Progenitor cell of endocrine pancreas (in vitro differentiated cells): ENCODE data around the gene ZNF726. TPM values are rescaled to one million over a fixed set of nuclear protein-coding genes. Genes with fewer than 3 reads are reported as not detected.
"Not testable (repeated sequence)": the region's sequence is repeated elsewhere in the genome, so short reads cannot be mapped to it uniquely, and the experiment has no call there.

ENCODE experiments used
- DNase-seq: peaks from one replicate; pipeline ENCODE4 v3.0.0; 2021; ENCODE audit warnings: low spot score; ENCODE audit not compliant: unreplicated experiment
- H3K27ac Mint-ChIP-seq: 2 replicates; pipeline ENCODE4 v1.8.0; 2021; ENCODE audit warnings: mild to moderate bottlenecking, moderate library complexity, mixed read lengths
- H3K27me3 Mint-ChIP-seq: 2 replicates; pipeline ENCODE4 v1.8.0; 2021; ENCODE audit warnings: mixed read lengths
- H3K36me3 Mint-ChIP-seq: 2 replicates; pipeline ENCODE4 v1.8.0; 2022; ENCODE audit warnings: mixed read lengths; ENCODE audit not compliant: insufficient read depth
- H3K4me1 Mint-ChIP-seq: 2 replicates; pipeline ENCODE4 v1.8.0; 2021; ENCODE audit warnings: low read depth, mixed read lengths
- H3K4me3 Mint-ChIP-seq: 2 replicates; pipeline ENCODE4 v1.8.0; 2021; ENCODE audit warnings: low read depth, mild to moderate bottlenecking, moderate library complexity, mixed read lengths
- H3K9me3 Mint-ChIP-seq: 2 replicates; pipeline ENCODE4 v1.8.0; 2021; ENCODE audit warnings: low read depth, mixed read lengths
- total RNA-seq: library from RNA; stranded (reverse); gene quantifications from 2 replicates; pipeline ENCODE4 v1.2.1, GENCODE V29; 2021
- TF ChIP-seq, protein P1 (sequence below): fragments of 200-600 bp; sonication (generic); IDR thresholded peaks from one replicate; pipeline ENCODE4 v1.5.0; 2021; ENCODE audit warnings: antibody characterized with exemption, mild to moderate bottlenecking; ENCODE audit not compliant: unreplicated experiment

The ZNF726 gene
- total RNA-seq, 1 donor from 2014 or later = 5.7 TPM

GRCh38 chr19:23943411-23943810 is 28.7 kb downstream of the ZNF726 start:
- no peak overlapping the region for H3K27ac Mint-ChIP-seq
- DNase-seq = no peak
- H3K9me3 Mint-ChIP-seq = peaks cover 61% of the 10 kb centered on the region
- H3K27me3 Mint-ChIP-seq = no peaks in the 10 kb centered on the region
- H3K4me3 Mint-ChIP-seq = no peak overlapping the region
- H3K4me1 Mint-ChIP-seq = no peaks in the 10 kb centered on the region
- H3K36me3 Mint-ChIP-seq = peaks cover 6% of the 10 kb centered on the region
- TF ChIP-seq, protein P1, sequence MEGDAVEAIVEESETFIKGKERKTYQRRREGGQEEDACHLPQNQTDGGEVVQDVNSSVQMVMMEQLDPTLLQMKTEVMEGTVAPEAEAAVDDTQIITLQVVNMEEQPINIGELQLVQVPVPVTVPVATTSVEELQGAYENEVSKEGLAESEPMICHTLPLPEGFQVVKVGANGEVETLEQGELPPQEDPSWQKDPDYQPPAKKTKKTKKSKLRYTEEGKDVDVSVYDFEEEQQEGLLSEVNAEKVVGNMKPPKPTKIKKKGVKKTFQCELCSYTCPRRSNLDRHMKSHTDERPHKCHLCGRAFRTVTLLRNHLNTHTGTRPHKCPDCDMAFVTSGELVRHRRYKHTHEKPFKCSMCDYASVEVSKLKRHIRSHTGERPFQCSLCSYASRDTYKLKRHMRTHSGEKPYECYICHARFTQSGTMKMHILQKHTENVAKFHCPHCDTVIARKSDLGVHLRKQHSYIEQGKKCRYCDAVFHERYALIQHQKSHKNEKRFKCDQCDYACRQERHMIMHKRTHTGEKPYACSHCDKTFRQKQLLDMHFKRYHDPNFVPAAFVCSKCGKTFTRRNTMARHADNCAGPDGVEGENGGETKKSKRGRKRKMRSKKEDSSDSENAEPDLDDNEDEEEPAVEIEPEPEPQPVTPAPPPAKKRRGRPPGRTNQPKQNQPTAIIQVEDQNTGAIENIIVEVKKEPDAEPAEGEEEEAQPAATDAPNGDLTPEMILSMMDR = no peak

DNA sequence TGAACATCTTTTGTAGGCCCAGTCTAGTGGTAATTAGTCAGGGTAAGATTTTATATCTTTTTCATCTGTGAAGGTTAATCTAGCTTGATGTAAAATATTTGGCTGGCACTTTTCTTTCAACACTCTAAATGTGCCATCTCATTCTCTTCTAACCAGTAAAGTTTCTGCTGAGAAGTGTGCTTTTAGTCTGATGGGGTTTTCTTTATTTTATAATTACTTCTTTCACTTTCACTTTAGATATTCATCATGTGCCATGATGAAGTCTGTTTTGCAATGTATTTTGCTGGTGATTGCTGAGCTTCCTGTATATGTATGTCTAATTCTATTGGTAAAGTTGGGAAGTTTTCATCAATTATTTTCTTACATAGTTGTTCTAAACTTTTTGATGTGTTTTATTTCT is 31.9 kb downstream of the ZNF726 start:
- H3K36me3 Mint-ChIP-seq = peaks cover 3% of the 10 kb centered on the region

DNA sequence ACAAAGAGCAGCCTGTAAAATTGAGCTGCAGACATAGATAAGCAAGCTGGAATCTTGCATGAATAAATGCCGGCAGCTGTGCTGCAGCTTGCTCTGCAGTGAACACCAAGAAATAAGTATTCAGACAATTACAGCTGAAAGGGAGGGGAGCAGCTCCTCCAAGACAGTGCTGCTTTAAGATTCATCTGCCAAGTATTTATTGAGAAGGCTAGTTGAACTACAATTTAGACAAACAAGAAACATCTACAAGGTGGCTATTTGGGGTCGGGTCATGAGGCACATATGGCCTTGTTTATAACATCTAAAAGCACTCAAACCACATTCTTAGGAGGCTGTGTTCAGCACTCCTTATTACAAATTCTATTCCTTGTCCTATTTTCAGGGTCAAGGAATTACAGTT is 34.9 kb downstream of the ZNF726 start:
- DNase-seq = no peak
- H3K36me3 Mint-ChIP-seq = no peaks in the 10 kb centered on the region
- no peaks in the 10 kb centered on the region for H3K27me3 Mint-ChIP-seq
- TF ChIP-seq, protein P1 = no peak
- H3K9me3 Mint-ChIP-seq = peaks cover 32% of the 10 kb centered on the region
- H3K4me1 Mint-ChIP-seq = no peaks in the 10 kb centered on the region
- no peak overlapping the region for H3K27ac Mint-ChIP-seq
- no peak overlapping the region for H3K4me3 Mint-ChIP-seq

More for the DNA sequence above, 31.9 kb downstream of the ZNF726 start:
- peaks cover 40% of the 10 kb centered on the region for H3K9me3 Mint-ChIP-seq
- H3K4me1 Mint-ChIP-seq = no peaks in the 10 kb centered on the region
- no peak for DNase-seq
- TF ChIP-seq, protein P1 = no peak
- H3K27ac Mint-ChIP-seq = no peak overlapping the region
- H3K27me3 Mint-ChIP-seq = no peaks in the 10 kb centered on the region
- no peak overlapping the region for H3K4me3 Mint-ChIP-seq

- Mint-ChIP-seq H3K36me3 (no peaks in the 10 kb centered on the region), H3K4me1 (no peaks in the 10 kb centered on the region), H3K4me3 (no peak overlapping the region), H3K9me3 (peaks cover 33% of the 10 kb centered on the region), H3K27me3 (no peaks in the 10 kb centered on the region), H3K27ac (no peak overlapping the region)
- no peak for DNase-seq
- TF ChIP-seq, protein P1 = no peak
Observed at GRCh38 chr19:23956051-23956450, 41.4 kb downstream of the ZNF726 start.

DNA sequence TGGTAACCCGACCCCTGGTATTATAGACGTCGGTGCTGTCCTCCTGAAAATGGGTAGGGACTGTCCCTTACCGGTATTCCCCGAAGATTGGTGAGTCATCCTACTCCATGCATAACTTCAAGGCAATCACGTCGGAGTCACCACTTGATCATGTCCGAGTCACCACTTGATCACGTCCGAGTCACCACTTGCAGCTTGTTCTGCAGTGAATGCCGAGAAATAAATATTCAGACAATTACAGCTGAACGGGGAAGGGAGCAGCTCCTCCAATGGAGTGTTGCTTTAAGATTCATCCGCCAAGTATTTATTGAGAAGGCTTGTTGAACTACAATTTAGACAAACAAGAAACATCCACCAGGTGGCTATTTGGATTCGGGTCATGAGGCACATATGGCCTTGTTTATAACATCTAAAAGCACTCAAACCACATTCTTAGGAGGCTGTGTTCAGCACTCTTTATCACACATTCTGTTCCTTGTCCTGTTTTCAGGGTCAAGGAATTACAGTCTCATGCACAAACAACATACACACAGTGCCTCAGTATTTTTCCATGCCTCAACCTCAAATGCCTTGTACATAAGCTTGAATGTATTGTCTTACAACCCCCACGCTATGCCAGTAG is 43.1 kb downstream of the ZNF726 start:
- H3K27me3 Mint-ChIP-seq = no peaks in the 10 kb centered on the region
- no peaks in the 10 kb centered on the region for H3K4me1 Mint-ChIP-seq
- H3K4me3 Mint-ChIP-seq = no peak overlapping the region
- TF ChIP-seq, protein P1 = no peak
- H3K36me3 Mint-ChIP-seq = no peaks in the 10 kb centered on the region
- no peak overlapping the region for H3K27ac Mint-ChIP-seq
- peaks cover 44% of the 10 kb centered on the region for H3K9me3 Mint-ChIP-seq
- no peak for DNase-seq

GRCh38 chr19:23963396-23963795 is 48.7 kb downstream of the ZNF726 start:
- H3K4me1 Mint-ChIP-seq, H3K36me3 Mint-ChIP-seq, H3K27ac Mint-ChIP-seq, H3K27me3 Mint-ChIP-seq, DNase-seq, H3K4me3 Mint-ChIP-seq: not testable (repeated sequence)
- H3K9me3 Mint-ChIP-seq = peaks cover 46% of the 10 kb centered on the region

- not testable (repeated sequence) for H3K36me3 Mint-ChIP-seq, H3K4me3 Mint-ChIP-seq, H3K4me1 Mint-ChIP-seq, H3K27me3 Mint-ChIP-seq, H3K27ac Mint-ChIP-seq, DNase-seq
- peaks cover 46% of the 10 kb centered on the region for H3K9me3 Mint-ChIP-seq
Observed at GRCh38 chr19:23963881-23964280, 49.2 kb downstream of the ZNF726 start.

DNA sequence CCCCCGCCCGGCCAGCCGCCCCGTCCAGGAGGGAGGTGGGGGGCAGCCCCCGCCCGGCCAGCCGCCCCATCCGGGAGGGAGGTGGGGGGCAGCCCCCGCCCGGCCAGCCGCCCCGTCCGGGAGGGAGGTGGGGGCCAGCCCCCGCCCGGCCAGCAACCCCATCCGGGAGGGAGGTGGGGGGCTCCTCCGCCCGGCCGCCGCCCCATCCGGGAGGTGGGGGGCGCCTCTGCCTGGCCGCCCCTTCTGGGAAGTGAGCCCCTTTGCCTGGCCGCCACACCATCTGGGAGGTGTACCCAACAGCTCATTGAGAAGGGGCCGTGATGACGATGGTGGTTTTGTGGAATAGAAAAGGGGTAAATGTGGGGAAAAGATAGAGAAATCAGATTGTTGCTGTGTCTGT is 49.6 kb downstream of the ZNF726 start:
- H3K4me3 Mint-ChIP-seq, H3K36me3 Mint-ChIP-seq, H3K27me3 Mint-ChIP-seq, H3K27ac Mint-ChIP-seq, DNase-seq, H3K4me1 Mint-ChIP-seq: not testable (repeated sequence)
- H3K9me3 Mint-ChIP-seq = peaks cover 44% of the 10 kb centered on the region
